Type B pancreatic cell (in vitro differentiated cells): ENCODE results near the gene PRSS38. TPM values are rescaled to one million over a fixed set of nuclear protein-coding genes. Genes with fewer than 3 reads are reported as not detected.

Experiments
- DNase-seq: peaks from one replicate; pipeline ENCODE4 v3.0.0; 2021; ENCODE audit warnings: mixed read lengths; ENCODE audit not compliant: unreplicated experiment; ENCODE audit errors: extremely low spot score
- H3K27ac Mint-ChIP-seq: 2 replicates; pipeline ENCODE4 v1.8.0; 2021; ENCODE audit warnings: mild to moderate bottlenecking, mixed read lengths
- H3K27me3 Mint-ChIP-seq: 2 replicates; pipeline ENCODE4 v1.8.0; 2021; ENCODE audit warnings: mixed read lengths
- H3K36me3 Mint-ChIP-seq: 2 replicates; pipeline ENCODE4 v1.8.0; 2021; ENCODE audit warnings: mixed read lengths
- H3K4me1 Mint-ChIP-seq: one replicate; pipeline ENCODE4 v1.8.0; 2021; ENCODE audit warnings: mixed read lengths; ENCODE audit not compliant: unreplicated experiment
- H3K4me3 Mint-ChIP-seq: 2 replicates; pipeline ENCODE4 v1.8.0; 2021; ENCODE audit warnings: mild to moderate bottlenecking, mixed read lengths
- H3K9me3 Mint-ChIP-seq: 2 replicates; pipeline ENCODE4 v1.8.0; 2021; ENCODE audit warnings: mixed read lengths
- total RNA-seq: library from RNA; stranded (reverse); gene quantifications from 2 replicates; pipeline ENCODE4 v1.2.1, GENCODE V29; 2021; ENCODE audit warnings: low replicate concordance
- TF ChIP-seq, protein P1 (sequence below): fragments of 200-600 bp; sonication (generic); conservative IDR thresholded peaks from 2 replicates; pipeline ENCODE4 v1.5.0; 2021; ENCODE audit warnings: antibody characterized with exemption, mild to moderate bottlenecking

PRSS38 gene
- total RNA-seq, 1 donor from 2014 or later = not detected

- TF ChIP-seq, protein P1, sequence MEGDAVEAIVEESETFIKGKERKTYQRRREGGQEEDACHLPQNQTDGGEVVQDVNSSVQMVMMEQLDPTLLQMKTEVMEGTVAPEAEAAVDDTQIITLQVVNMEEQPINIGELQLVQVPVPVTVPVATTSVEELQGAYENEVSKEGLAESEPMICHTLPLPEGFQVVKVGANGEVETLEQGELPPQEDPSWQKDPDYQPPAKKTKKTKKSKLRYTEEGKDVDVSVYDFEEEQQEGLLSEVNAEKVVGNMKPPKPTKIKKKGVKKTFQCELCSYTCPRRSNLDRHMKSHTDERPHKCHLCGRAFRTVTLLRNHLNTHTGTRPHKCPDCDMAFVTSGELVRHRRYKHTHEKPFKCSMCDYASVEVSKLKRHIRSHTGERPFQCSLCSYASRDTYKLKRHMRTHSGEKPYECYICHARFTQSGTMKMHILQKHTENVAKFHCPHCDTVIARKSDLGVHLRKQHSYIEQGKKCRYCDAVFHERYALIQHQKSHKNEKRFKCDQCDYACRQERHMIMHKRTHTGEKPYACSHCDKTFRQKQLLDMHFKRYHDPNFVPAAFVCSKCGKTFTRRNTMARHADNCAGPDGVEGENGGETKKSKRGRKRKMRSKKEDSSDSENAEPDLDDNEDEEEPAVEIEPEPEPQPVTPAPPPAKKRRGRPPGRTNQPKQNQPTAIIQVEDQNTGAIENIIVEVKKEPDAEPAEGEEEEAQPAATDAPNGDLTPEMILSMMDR = no peak
- no peak for DNase-seq
- Mint-ChIP-seq H3K9me3 (peaks cover 9% of the 10 kb centered on the region), H3K27me3 (peaks cover 3% of the 10 kb centered on the region), H3K4me3 (no peak overlapping the region), H3K27ac (no peak overlapping the region), H3K4me1 (no peaks in the 10 kb centered on the region), H3K36me3 (no peaks in the 10 kb centered on the region)
Measured at GRCh38 chr1:227849251-227849650, 33.8 kb downstream of the PRSS38 start.

GRCh38 chr1:227854189-227854588, 38.7 kb downstream of the PRSS38 start:
- TF ChIP-seq, protein P1 = no peak
- no peak overlapping the region for H3K4me3 Mint-ChIP-seq
- DNase-seq = no peak
- no peaks in the 10 kb centered on the region for H3K36me3 Mint-ChIP-seq
- peaks cover 1% of the 10 kb centered on the region for H3K27me3 Mint-ChIP-seq
- peaks cover 2% of the 10 kb centered on the region for H3K9me3 Mint-ChIP-seq
- H3K27ac Mint-ChIP-seq = no peak overlapping the region
- H3K4me1 Mint-ChIP-seq = no peaks in the 10 kb centered on the region

DNA sequence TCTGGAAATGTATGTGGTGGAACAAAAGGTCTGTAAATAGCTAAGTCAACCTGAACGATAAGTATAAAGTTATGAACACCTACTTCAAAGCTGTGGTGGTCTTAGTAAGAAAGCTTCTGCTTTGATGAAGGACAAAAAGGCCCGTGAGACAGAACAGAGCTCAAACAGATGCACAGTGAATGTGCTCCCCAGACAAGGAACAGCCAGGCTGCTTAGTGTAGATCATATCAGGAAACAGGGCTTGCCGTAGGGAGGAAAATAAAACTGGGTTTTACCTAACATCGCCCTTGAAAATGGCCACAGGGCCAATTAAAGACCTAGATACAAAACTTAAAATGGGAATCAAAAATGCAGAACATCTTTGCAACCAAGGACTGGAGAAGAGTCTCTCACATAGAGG, 40.2 kb downstream of the PRSS38 start:
- Mint-ChIP-seq H3K27ac (no peak overlapping the region), H3K36me3 (no peaks in the 10 kb centered on the region), H3K4me3 (no peak overlapping the region), H3K27me3 (peaks cover 3% of the 10 kb centered on the region), H3K4me1 (no peaks in the 10 kb centered on the region), H3K9me3 (no peaks in the 10 kb centered on the region)
- no peak for DNase-seq
- TF ChIP-seq, protein P1 = no peak

- no peak for DNase-seq
- Mint-ChIP-seq H3K36me3 (no peaks in the 10 kb centered on the region), H3K4me3 (no peak overlapping the region), H3K27ac (no peak overlapping the region), H3K27me3 (peaks cover 3% of the 10 kb centered on the region), H3K9me3 (no peaks in the 10 kb centered on the region), H3K4me1 (no peaks in the 10 kb centered on the region)
- TF ChIP-seq, protein P1 = no peak
Measured at GRCh38 chr1:227856147-227856858, 40.8 kb downstream of the PRSS38 start.

DNA sequence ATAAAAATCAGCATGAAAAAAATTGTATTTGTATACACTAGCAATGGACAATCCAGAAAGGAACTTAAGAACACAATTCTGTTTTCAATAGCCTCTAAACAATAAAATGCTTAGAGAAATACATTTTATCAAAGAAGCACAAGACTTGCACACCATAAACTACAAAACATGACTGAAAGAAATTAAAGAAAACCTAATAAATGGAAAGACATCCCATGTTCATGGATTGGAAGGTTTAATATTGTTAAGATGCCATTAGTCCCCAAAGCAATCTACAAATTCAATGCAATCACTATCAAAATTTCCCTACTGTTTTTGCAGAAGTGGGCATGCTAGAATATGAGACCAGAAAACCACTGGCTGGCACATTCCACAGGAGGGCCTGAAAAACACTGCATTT, 49.4 kb downstream of the PRSS38 start:
- H3K27ac Mint-ChIP-seq = no peak overlapping the region
- no peak overlapping the region for H3K4me3 Mint-ChIP-seq
- no peak for DNase-seq
- TF ChIP-seq, protein P1 = no peak
- peaks cover 15% of the 10 kb centered on the region for H3K9me3 Mint-ChIP-seq
- no peaks in the 10 kb centered on the region for H3K4me1 Mint-ChIP-seq
- peaks cover 11% of the 10 kb centered on the region for H3K27me3 Mint-ChIP-seq
- no peaks in the 10 kb centered on the region for H3K36me3 Mint-ChIP-seq
